HL-60 (cell line): ENCODE measurements around the gene IMPA2.

Source experiments
- DNase-seq, 2 experiments: peaks; one replicate each; pipeline ENCODE4 v3.0.0-alpha.2; 2010 to 2020; ENCODE audit warnings: low read depth in 1 of 2, low spot score in 1 of 2
- H3K27ac ChIP-seq: fragments of 250-450 bp; sonication (Bioruptor Pico); replicated peaks from 2 replicates; pipeline ENCODE4 v1.5.1; 2020; ENCODE audit warnings: mild to moderate bottlenecking, moderate library complexity
- H3K27me3 ChIP-seq: fragments of 250-450 bp; sonication (Bioruptor Pico); 2 replicates; pipeline ENCODE4 v1.5.1; 2021; ENCODE audit warnings: mild to moderate bottlenecking, moderate library complexity; ENCODE audit not compliant: insufficient read depth, poor library complexity, severe bottlenecking
- H3K4me3 ChIP-seq: replicated peaks from 2 replicates; pipeline ENCODE4 v1.5.1; 2011; ENCODE audit warnings: mild to moderate bottlenecking, control low read depth, low read length; ENCODE audit not compliant: insufficient read depth
- GABPA ChIP-seq: IDR thresholded peaks from 2 replicates; pipeline ENCODE4 v1.6.1; 2012; ENCODE audit warnings: low read depth
- POLR2AphosphoS5 ChIP-seq: IDR thresholded peaks from 2 replicates; pipeline ENCODE4 v1.6.1; 2012; ENCODE audit warnings: low read depth
- SPI1 ChIP-seq: IDR thresholded peaks from 2 replicates; pipeline ENCODE4 v1.6.1; 2012; ENCODE audit warnings: low read depth, mild to moderate bottlenecking, borderline replicate concordance
- TF ChIP-seq, protein P1 (sequence below): IDR thresholded peaks from 2 replicates; pipeline ENCODE4 v1.6.1; 2012; ENCODE audit warnings: low read depth; ENCODE audit not compliant: insufficient replicate concordance
- TF ChIP-seq, protein P2 (sequence below): IDR thresholded peaks from one replicate; pipeline ENCODE4 v1.5.1; 2011; ENCODE audit warnings: low read length, control low read depth, inconsistent platforms; ENCODE audit not compliant: insufficient read depth

IMPA2 gene

GRCh38 chr18:11948852-11949523 lies 32.3 kb upstream of the IMPA2 start:
- TF ChIP-seq, protein P1, sequence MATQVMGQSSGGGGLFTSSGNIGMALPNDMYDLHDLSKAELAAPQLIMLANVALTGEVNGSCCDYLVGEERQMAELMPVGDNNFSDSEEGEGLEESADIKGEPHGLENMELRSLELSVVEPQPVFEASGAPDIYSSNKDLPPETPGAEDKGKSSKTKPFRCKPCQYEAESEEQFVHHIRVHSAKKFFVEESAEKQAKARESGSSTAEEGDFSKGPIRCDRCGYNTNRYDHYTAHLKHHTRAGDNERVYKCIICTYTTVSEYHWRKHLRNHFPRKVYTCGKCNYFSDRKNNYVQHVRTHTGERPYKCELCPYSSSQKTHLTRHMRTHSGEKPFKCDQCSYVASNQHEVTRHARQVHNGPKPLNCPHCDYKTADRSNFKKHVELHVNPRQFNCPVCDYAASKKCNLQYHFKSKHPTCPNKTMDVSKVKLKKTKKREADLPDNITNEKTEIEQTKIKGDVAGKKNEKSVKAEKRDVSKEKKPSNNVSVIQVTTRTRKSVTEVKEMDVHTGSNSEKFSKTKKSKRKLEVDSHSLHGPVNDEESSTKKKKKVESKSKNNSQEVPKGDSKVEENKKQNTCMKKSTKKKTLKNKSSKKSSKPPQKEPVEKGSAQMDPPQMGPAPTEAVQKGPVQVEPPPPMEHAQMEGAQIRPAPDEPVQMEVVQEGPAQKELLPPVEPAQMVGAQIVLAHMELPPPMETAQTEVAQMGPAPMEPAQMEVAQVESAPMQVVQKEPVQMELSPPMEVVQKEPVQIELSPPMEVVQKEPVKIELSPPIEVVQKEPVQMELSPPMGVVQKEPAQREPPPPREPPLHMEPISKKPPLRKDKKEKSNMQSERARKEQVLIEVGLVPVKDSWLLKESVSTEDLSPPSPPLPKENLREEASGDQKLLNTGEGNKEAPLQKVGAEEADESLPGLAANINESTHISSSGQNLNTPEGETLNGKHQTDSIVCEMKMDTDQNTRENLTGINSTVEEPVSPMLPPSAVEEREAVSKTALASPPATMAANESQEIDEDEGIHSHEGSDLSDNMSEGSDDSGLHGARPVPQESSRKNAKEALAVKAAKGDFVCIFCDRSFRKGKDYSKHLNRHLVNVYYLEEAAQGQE = no peak
- TF ChIP-seq POLR2AphosphoS5 (no peak), SPI1 (no peak), GABPA (no peak)
- TF ChIP-seq, protein P2, sequence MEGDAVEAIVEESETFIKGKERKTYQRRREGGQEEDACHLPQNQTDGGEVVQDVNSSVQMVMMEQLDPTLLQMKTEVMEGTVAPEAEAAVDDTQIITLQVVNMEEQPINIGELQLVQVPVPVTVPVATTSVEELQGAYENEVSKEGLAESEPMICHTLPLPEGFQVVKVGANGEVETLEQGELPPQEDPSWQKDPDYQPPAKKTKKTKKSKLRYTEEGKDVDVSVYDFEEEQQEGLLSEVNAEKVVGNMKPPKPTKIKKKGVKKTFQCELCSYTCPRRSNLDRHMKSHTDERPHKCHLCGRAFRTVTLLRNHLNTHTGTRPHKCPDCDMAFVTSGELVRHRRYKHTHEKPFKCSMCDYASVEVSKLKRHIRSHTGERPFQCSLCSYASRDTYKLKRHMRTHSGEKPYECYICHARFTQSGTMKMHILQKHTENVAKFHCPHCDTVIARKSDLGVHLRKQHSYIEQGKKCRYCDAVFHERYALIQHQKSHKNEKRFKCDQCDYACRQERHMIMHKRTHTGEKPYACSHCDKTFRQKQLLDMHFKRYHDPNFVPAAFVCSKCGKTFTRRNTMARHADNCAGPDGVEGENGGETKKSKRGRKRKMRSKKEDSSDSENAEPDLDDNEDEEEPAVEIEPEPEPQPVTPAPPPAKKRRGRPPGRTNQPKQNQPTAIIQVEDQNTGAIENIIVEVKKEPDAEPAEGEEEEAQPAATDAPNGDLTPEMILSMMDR = no peak
- H3K4me3 ChIP-seq = no peak overlapping the region
- DNase-seq = no peak
- no peak overlapping the region for H3K27ac ChIP-seq
- H3K27me3 ChIP-seq = no peaks in the 10 kb centered on the region

DNA sequence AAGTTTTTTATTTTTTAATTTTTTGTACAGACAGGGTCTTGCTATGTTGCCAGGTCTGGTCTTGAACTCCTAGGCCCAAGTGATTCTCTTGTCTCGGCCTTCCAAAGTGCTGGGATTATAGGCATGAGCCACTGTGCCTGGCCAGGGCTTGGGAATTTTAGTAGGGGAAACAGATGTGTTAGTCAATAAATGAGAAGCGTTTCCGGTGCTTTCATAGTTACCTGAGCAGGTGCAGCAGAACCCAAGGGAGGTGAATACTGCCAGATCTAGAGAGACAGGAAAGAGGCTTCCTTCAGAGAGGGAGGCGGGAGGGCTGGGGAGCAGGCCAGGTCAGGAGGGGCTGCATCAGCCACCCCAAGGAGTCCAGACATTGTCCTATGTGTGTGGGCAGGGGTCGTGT lies 30.5 kb upstream of the IMPA2 start:
- no peak for DNase-seq
- no peak overlapping the region for H3K27ac ChIP-seq
- TF ChIP-seq SPI1 (no peak), POLR2AphosphoS5 (no peak), GABPA (no peak)
- TF ChIP-seq, protein P1 = no peak
- no peaks in the 10 kb centered on the region for H3K27me3 ChIP-seq
- no peak overlapping the region for H3K4me3 ChIP-seq

DNA sequence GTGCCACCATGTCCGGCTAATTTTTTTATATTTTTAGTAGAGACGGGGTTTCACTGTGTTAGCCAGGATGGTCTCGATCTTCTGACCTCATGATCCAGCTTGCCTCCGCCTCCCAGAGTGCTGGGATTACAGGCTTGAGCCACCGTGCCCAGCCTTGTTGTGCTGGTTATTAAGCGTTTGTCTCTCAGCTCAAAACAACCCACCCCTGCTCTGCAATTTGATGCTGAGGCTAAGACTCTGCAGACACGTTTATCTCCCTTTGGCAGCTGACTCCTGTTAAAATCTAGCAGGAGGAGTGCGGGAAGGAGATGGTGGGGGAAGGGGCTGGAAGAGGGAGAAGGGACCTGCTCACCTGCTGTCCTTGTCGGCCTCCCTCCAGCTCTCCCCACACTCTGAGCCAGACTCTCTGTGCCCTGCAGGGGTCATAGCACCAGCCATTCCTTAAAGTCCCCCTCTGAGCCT lies 29.9 kb upstream of the IMPA2 start:
- Histone ChIP-seq H3K27ac (no peak overlapping the region), H3K4me3 (no peak overlapping the region), H3K27me3 (no peaks in the 10 kb centered on the region)
- TF ChIP-seq GABPA (no peak), POLR2AphosphoS5 (no peak), SPI1 (no peak)
- TF ChIP-seq, protein P1 = no peak
- TF ChIP-seq, protein P2 = no peak
- DNase-seq = no peak
